ENCODE results near the gene TSSK3.
"Not testable (repeated sequence)": the region's sequence is repeated elsewhere in the genome, so short reads cannot be mapped to it uniquely, and the experiment has no call there.

The TSSK3 gene

GRCh38 chr1:32393832-32394140 is 31.4 kb downstream of the TSSK3 start:
- no peak for TF ChIP-seq CTCF (IDR thresholded peaks at IDR 0.05)
- Histone ChIP-seq H3K27me3 (no peaks in the 10 kb centered on the region), H3K4me1 (ENCODE audit: control insufficient read depth in 1 of 2, insufficient read depth in 1 of 2, low read depth in 1 of 2, low read length in 1 of 2) (peaks cover 51 to 52% of the 10 kb centered on the region in 2 experiments), H3K27ac (peak overlapping the region; percentile 88), H3K9me3 (no peaks in the 10 kb centered on the region), H3K4me3 (ENCODE audit: low read depth in 1 of 2, low read length in 1 of 2) (peak overlapping the region; percentile 73 to 93), H3K36me3 (peaks cover 8% of the 10 kb centered on the region)

GRCh38 chr1:32394141-32394889 is 32.0 kb downstream of the TSSK3 start, which contains the start of gene BSDC1:
TSS of gene BSDC1 (minus strand) at chr1:32394441. CDS start at chr1:32394414, 27 bp downstream.
- Histone ChIP-seq H3K4me1 (ENCODE audit: control insufficient read depth in 1 of 2, insufficient read depth in 1 of 2, low read depth in 1 of 2, low read length in 1 of 2) (peaks cover 51 to 52% of the 10 kb centered on the region in 2 experiments), H3K27ac (peak within 1 kb of the TSS; percentile 88), H3K27me3 (no peaks in the 10 kb centered on the region), H3K4me3 (ENCODE audit: low read depth in 1 of 2, low read length in 1 of 2) (peak within 1 kb of the TSS; percentile 73 to 93), H3K9me3 (no peaks in the 10 kb centered on the region), H3K36me3 (peaks cover 5% of the 10 kb centered on the region)
- peak; percentile 22 for TF ChIP-seq CTCF (IDR thresholded peaks at IDR 0.05)

GRCh38 chr1:32394890-32395432 is 32.6 kb downstream of the TSSK3 start:
- no peaks in the 10 kb centered on the region for H3K27me3 ChIP-seq
- no peak for TF ChIP-seq CTCF (IDR thresholded peaks at IDR 0.05)
- H3K4me3 ChIP-seq (ENCODE audit: low read depth in 1 of 2, low read length in 1 of 2): peak overlapping the region; percentile 73 to 93
- no peaks in the 10 kb centered on the region for H3K36me3 ChIP-seq
- peak overlapping the region; percentile 88 for H3K27ac ChIP-seq
- H3K9me3 ChIP-seq: no peaks in the 10 kb centered on the region
- H3K4me1 ChIP-seq (ENCODE audit: control insufficient read depth in 1 of 2, insufficient read depth in 1 of 2, low read depth in 1 of 2, low read length in 1 of 2): peaks cover 48 to 49% of the 10 kb centered on the region in 2 experiments

GRCh38 chr1:32396524-32396923 is 34.2 kb downstream of the TSSK3 start:
- H3K9me3 ChIP-seq; H3K27me3 ChIP-seq; H3K4me3 ChIP-seq (ENCODE audit: low read depth in 1 of 2, low read length in 1 of 2); H3K27ac ChIP-seq; H3K36me3 ChIP-seq: not testable (repeated sequence)
- H3K4me1 ChIP-seq (ENCODE audit: control insufficient read depth in 1 of 2, insufficient read depth in 1 of 2, low read depth in 1 of 2, low read length in 1 of 2): peaks cover 34 to 35% of the 10 kb centered on the region in 2 experiments

- no peaks in the 10 kb centered on the region for H3K27me3 ChIP-seq
Observed at GRCh38 chr1:32398401-32398800, 36.1 kb downstream of the TSSK3 start.

More at GRCh38 chr1:32398401-32398800, 36.1 kb downstream of the TSSK3 start:
- H3K9me3 ChIP-seq: no peaks in the 10 kb centered on the region
- no peak overlapping the region for H3K4me3 ChIP-seq (ENCODE audit: low read depth in 1 of 2, low read length in 1 of 2)
- TF ChIP-seq CTCF (IDR thresholded peaks at IDR 0.05): no peak
- peaks cover 15 to 17% of the 10 kb centered on the region in 2 experiments for H3K4me1 ChIP-seq (ENCODE audit: control insufficient read depth in 1 of 2, insufficient read depth in 1 of 2, low read depth in 1 of 2, low read length in 1 of 2)
- H3K27ac ChIP-seq: no peak overlapping the region
- H3K36me3 ChIP-seq: no peaks in the 10 kb centered on the region

Measured in neutrophil (primary cell).